A673 (cell line): ENCODE results near the gene COX6B2. TPM values are rescaled to one million over a fixed set of nuclear protein-coding genes. Genes with fewer than 3 reads are reported as not detected.

Experiments used
- BruUV-seq: library from RNA; stranded (reverse); fragments of 400-500 nt; replicated peaks from 2 replicates; lab custom pipeline; 2021; lab: Mats Ljungman, UMichigan
- CTCF ChIA-PET: fragments of 300-600 bp; sonication (Branson Sonifier 250); formaldehyde crosslinking; loops from one replicate; lab custom pipeline; 2022; ENCODE audit warnings: antibody characterized with exemption; lab: Charles Lee
- POLR2A ChIA-PET: fragments of 300-600 bp; sonication (Branson Sonifier 250); formaldehyde crosslinking; loops from one replicate; lab custom pipeline; 2022; ENCODE audit warnings: antibody characterized with exemption; ENCODE audit not compliant: low non-redundant PET; lab: Charles Lee
- DNase-seq: peaks from one replicate; pipeline ENCODE4 v3.0.0-alpha.2; 2015; ENCODE audit warnings: low spot score
- H3K27ac ChIP-seq: fragments of 200-600 bp; sonication (generic); 2 replicates; pipeline ENCODE4 v1.5.1; 2016; ENCODE audit warnings: mixed run types, low read depth, mild to moderate bottlenecking, mixed read lengths, antibody characterized with exemption, low read length; ENCODE audit not compliant: poor library complexity, severe bottlenecking
- H3K27me3 ChIP-seq: fragments of 200-600 bp; sonication (generic); replicated peaks from 2 replicates; pipeline ENCODE4 v1.6.1; 2017; ENCODE audit warnings: mixed run types, low read depth, mild to moderate bottlenecking, mixed read lengths, antibody characterized with exemption, low read length; ENCODE audit not compliant: insufficient read depth, poor library complexity
- H3K36me3 ChIP-seq: fragments of 200-600 bp; sonication (generic); 2 replicates; pipeline ENCODE4 v1.6.1; 2016; ENCODE audit warnings: mixed run types, mild to moderate bottlenecking, mixed read lengths, antibody characterized with exemption, low read length; ENCODE audit not compliant: insufficient read depth, poor library complexity, severe bottlenecking
- H3K4me1 ChIP-seq: fragments of 200-600 bp; sonication (generic); 2 replicates; pipeline ENCODE4 v1.6.1; 2017; ENCODE audit warnings: mixed run types, mild to moderate bottlenecking, mixed read lengths, antibody characterized with exemption, low read length; ENCODE audit not compliant: insufficient read depth, poor library complexity, severe bottlenecking
- H3K4me3 ChIP-seq: fragments of 200-600 bp; sonication (generic); 2 replicates; pipeline ENCODE4 v1.5.1; 2016; ENCODE audit warnings: low read depth, mixed run types, mild to moderate bottlenecking, mixed read lengths, low read length; ENCODE audit not compliant: poor library complexity, severe bottlenecking
- H3K9me3 ChIP-seq: fragments of 200-600 bp; sonication (generic); 2 replicates; pipeline ENCODE4 v1.6.1; 2016; ENCODE audit warnings: mixed run types, low read depth, mild to moderate bottlenecking, mixed read lengths, antibody characterized with exemption, low read length; ENCODE audit not compliant: poor library complexity, severe bottlenecking
- EZH2 ChIP-seq: fragments of 200-600 bp; sonication (generic); IDR thresholded peaks from 2 replicates; pipeline ENCODE4 v1.6.1; 2017; ENCODE audit warnings: borderline replicate concordance, low read depth, mild to moderate bottlenecking, mixed read lengths, antibody characterized with exemption, low read length; ENCODE audit not compliant: poor library complexity, severe bottlenecking
- intact Hi-C: fragments of 100-400 bp; cut with micrococcal nuclease; formaldehyde crosslinking; loops from one replicate; pipeline ENCODE4 v1.10.0; 2022; ENCODE audit not compliant: unreplicated experiment
- total RNA-seq: library from RNA; stranded (reverse); gene quantifications from 2 replicates; pipeline ENCODE4 v1.2.3, GENCODE V29; 2021
- TF ChIP-seq, protein P1 (sequence below): fragments of 300-800, 200-600 bp; sonication (generic); conservative IDR thresholded peaks from 2 replicates; pipeline ENCODE4 v1.5.1; 2017; ENCODE audit warnings: low read depth, mild to moderate bottlenecking, antibody characterized with exemption, low read length, moderate library complexity, mixed read lengths

Gene COX6B2
- total RNA-seq, 1 experiment from 2014 or later, result not detected

DNA sequence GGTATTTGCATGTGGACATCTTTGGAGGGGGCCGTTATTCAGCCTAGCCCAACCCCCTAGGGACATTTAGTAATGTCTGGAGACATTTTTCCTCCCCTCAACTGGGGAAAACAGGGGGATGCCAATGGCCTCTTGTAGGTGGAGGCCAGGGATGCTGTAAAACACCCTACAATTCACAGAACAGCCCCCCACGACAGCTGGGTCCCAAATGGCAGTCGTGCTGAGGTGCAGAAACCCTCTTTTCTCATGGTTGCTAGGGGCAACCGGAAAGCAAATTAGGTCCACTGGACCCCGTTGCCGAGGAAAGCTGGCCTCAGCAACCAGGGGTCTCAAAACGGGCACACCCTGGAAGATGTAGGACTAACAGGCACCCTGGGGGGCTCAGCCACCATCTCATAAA, 44.0 kb downstream of the COX6B2 start:
- ChIA-PET POLR2A (no interaction called here), CTCF (no interaction called here)
- Histone ChIP-seq H3K4me3 (no peak overlapping the region), H3K27me3 (no peaks in the 10 kb centered on the region), H3K9me3 (no peaks in the 10 kb centered on the region), H3K36me3 (peaks cover 23% of the 10 kb centered on the region), H3K4me1 (no peaks in the 10 kb centered on the region), H3K27ac (no peak overlapping the region)
- no TSS peak for BruUV-seq
- TF ChIP-seq, protein P1, sequence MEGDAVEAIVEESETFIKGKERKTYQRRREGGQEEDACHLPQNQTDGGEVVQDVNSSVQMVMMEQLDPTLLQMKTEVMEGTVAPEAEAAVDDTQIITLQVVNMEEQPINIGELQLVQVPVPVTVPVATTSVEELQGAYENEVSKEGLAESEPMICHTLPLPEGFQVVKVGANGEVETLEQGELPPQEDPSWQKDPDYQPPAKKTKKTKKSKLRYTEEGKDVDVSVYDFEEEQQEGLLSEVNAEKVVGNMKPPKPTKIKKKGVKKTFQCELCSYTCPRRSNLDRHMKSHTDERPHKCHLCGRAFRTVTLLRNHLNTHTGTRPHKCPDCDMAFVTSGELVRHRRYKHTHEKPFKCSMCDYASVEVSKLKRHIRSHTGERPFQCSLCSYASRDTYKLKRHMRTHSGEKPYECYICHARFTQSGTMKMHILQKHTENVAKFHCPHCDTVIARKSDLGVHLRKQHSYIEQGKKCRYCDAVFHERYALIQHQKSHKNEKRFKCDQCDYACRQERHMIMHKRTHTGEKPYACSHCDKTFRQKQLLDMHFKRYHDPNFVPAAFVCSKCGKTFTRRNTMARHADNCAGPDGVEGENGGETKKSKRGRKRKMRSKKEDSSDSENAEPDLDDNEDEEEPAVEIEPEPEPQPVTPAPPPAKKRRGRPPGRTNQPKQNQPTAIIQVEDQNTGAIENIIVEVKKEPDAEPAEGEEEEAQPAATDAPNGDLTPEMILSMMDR, result no peak
- no peak for TF ChIP-seq EZH2
- DNase-seq, result no peak
- intact Hi-C loops, result no loop called here

DNA sequence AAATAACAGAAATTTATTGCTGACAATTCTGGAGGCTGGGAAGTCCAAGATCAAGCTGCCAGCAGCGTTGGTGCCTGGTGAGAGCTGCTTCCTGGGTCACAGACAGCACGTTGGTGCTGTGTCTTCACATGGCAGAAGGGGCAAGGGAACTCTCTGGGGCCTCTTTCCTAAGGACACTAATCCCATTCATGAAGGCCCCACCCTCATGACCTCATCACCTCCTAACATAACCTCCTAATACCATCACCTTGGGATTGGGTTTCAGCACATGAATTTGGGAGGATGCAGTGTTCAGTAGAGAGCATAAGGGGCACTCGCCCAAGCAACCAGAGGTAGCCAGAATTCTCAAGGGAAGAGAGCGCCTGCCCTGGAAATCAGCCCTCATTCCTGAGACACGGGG, 45.1 kb downstream of the COX6B2 start:
- H3K36me3 ChIP-seq, result peaks cover 32% of the 10 kb centered on the region
- H3K27me3 ChIP-seq, result no peaks in the 10 kb centered on the region
- H3K27ac ChIP-seq, result no peak overlapping the region
- BruUV-seq, result no TSS peak
- no peaks in the 10 kb centered on the region for H3K9me3 ChIP-seq
- POLR2A ChIA-PET, result no interaction called here
- intact Hi-C loops, result loop anchor here (10.0 kb wide), 1 partner anchor 75 kb away; the partner anchor contains the start of genes RPL28 and TMEM238
- H3K4me3 ChIP-seq, result no peak overlapping the region
- no peaks in the 10 kb centered on the region for H3K4me1 ChIP-seq
- no peak for DNase-seq
- CTCF ChIA-PET, result no interaction called here
- no peak for TF ChIP-seq EZH2
- TF ChIP-seq, protein P1, result no peak

DNA sequence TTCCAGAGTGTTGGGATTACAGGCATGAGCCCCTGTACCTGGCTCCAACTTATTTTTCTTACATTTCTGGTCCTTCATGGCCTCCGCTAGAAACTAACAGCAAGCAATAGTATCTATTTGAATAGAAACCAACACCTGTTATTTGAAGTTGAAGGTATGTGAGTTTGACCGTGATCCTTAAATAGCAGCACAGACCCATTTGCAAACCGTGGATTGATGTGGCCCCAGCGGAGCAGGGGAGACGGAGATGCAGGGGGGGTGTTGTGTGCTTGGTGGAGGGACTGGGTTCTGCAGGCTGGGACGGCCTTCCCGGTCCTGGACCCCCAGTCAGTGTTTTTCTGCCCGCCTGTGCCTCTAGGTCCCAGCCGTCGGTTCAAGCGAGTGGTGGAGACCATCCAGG, 46.2 kb downstream of the COX6B2 start:
- Histone ChIP-seq H3K27me3 (no peaks in the 10 kb centered on the region), H3K4me3 (no peak overlapping the region), H3K27ac (no peak overlapping the region), H3K36me3 (peaks cover 41% of the 10 kb centered on the region), H3K4me1 (no peaks in the 10 kb centered on the region), H3K9me3 (no peaks in the 10 kb centered on the region)
- BruUV-seq, result no TSS peak
- TF ChIP-seq, protein P1, result no peak
- TF ChIP-seq EZH2, result no peak
- intact Hi-C loops, result loop anchor here (10.0 kb wide), 1 partner anchor 77 kb away; the partner anchor contains the start of genes RPL28 and TMEM238
- DNase-seq, result no peak
- POLR2A ChIA-PET, result no interaction called here
- CTCF ChIA-PET, result no interaction called here
